22Rv1 (cell line): ENCODE results near the gene MXD4.

Experiments
- CTCF ChIP-seq: fragments of 450-650 bp; IDR thresholded peaks from 2 replicates; pipeline ENCODE4 v1.5.1; 2017; ENCODE audit warnings: mild to moderate bottlenecking
- ZFX ChIP-seq: fragments of 450-650 bp; IDR thresholded peaks from 2 replicates; pipeline ENCODE4 v1.6.1; 2017; ENCODE audit warnings: antibody characterized with exemption, borderline replicate concordance

- TF ChIP-seq CTCF (no peak), ZFX (no peak)
These were observed 13.1 kb downstream of the MXD4 start for GRCh38 chr4:2248821-2249261.
